ENCODE measurements around the gene OGA. TPM values are rescaled to one million over a fixed set of nuclear protein-coding genes. Genes with fewer than 3 reads are reported as not detected.

OGA gene
- total and polyA plus RNA-seq, 2 donors (not counting 1 experiment from before 2014, with no cell fraction given), result 128 to 418 TPM

- ChIA-PET CTCF (interaction anchor here (1.4 to 4.8 kb wide), 3 partner anchors 11 to 152 kb away, joined by 3 to 48 read pairs (median 10); no protein-coding TSS in a partner anchor), POLR2A (no interaction called here)
- Histone ChIP-seq H2AFZ (ENCODE audit: insufficient read depth, low read depth, low read length, poor library complexity, severe bottlenecking) (no peak overlapping the region), H3K27me3 (replicated peaks in 1 of 4; ENCODE audit: control extremely low read depth in 1 of 4, control insufficient read depth in 3 of 4, insufficient read depth in 4 of 4, low read length in 3 of 4) (no peaks in the 10 kb centered on the region), H4K20me1 (ENCODE audit: control insufficient read depth, insufficient read depth, low read length, poor library complexity, severe bottlenecking) (peaks cover 31% of the 10 kb centered on the region), H3K4me1 (ENCODE audit: control insufficient read depth in 2 of 2, insufficient read depth in 2 of 2, low read length in 2 of 2) (peaks cover 10 to 14% of the 10 kb centered on the region in 2 donors), H3K27ac (ENCODE audit: low read length in 2 of 2) (peak overlapping the region; percentile 47 to 52), H3K9me3 (ENCODE audit: control extremely low read depth in 1 of 3, control insufficient read depth in 2 of 3, insufficient read depth in 1 of 3, low read length in 2 of 3) (peaks cover 3 to 10% (median 5%) of the 10 kb centered on the region in 3 donors), H3K79me2 (ENCODE audit: control insufficient read depth, insufficient read depth, low read length) (peaks cover 40% of the 10 kb centered on the region), H3K4me3 (ENCODE audit: control extremely low read depth in 1 of 5, extremely low read depth in 1 of 5, insufficient read depth in 1 of 5, low read depth in 2 of 5, low read length in 4 of 5) (no peak overlapping the region), H3K4me2 (replicated peaks; ENCODE audit: low read depth, low read length, poor library complexity, severe bottlenecking) (no peak overlapping the region), H3K36me3 (replicated peaks in 1 of 2; ENCODE audit: control extremely low read depth in 1 of 2, control insufficient read depth in 1 of 2, extremely low read depth in 1 of 2, insufficient read depth in 2 of 2, low read length in 1 of 2) (peaks cover 0 to 1% of the 10 kb centered on the region in 2 experiments), H3K9ac (ENCODE audit: low read length) (no peak overlapping the region)
- Mint-ChIP-seq H3K27ac (no peak overlapping the region), H3K9me3 (ENCODE audit: insufficient read depth) (peaks cover 3% of the 10 kb centered on the region), H3K4me1 (peaks cover 21% of the 10 kb centered on the region), H3K27me3 (no peaks in the 10 kb centered on the region), H3K4me3 (no peak overlapping the region)
- TF ChIP-seq EZH2 (IDR thresholded peaks at IDR 0.05; ENCODE audit: borderline replicate concordance, insufficient read depth, low read depth, low read length, poor library complexity, severe bottlenecking) (no peak), CTCF (IDR thresholded peaks at IDR 0.05) (no peak)
- ATAC-seq (ENCODE audit: low read depth) (no peak), DNase-seq (no peak)
- intact Hi-C loops (cut with micrococcal nuclease), result no loop called here
- WGBS (ENCODE audit: insufficient coverage), result no CpG with 5 or more reads among the region's 1 CpG
Observed at GRCh38 chr10:101857802-101858476, 39.7 kb upstream of the OGA start.

GRCh38 chr10:101856626-101857025, 38.4 kb upstream of the OGA start:
- H3K9me3 ChIP-seq (ENCODE audit: control extremely low read depth in 1 of 3, control insufficient read depth in 2 of 3, insufficient read depth in 1 of 3, low read length in 2 of 3), result peaks cover 3 to 10% (median 5%) of the 10 kb centered on the region in 3 donors
- peaks cover 10 to 14% of the 10 kb centered on the region in 2 donors for H3K4me1 ChIP-seq (ENCODE audit: control insufficient read depth in 2 of 2, insufficient read depth in 2 of 2, low read length in 2 of 2)
- peaks cover 0 to 1% of the 10 kb centered on the region in 2 experiments for H3K36me3 ChIP-seq (replicated peaks in 1 of 2; ENCODE audit: control extremely low read depth in 1 of 2, control insufficient read depth in 1 of 2, extremely low read depth in 1 of 2, insufficient read depth in 2 of 2, low read length in 1 of 2)
- no peak overlapping the region for H3K4me3 ChIP-seq (ENCODE audit: control extremely low read depth in 1 of 5, extremely low read depth in 1 of 5, insufficient read depth in 1 of 5, low read depth in 2 of 5, low read length in 4 of 5)
- no peaks in the 10 kb centered on the region for H3K27me3 ChIP-seq (replicated peaks in 1 of 4; ENCODE audit: control extremely low read depth in 1 of 4, control insufficient read depth in 3 of 4, insufficient read depth in 4 of 4, low read length in 3 of 4)
- DNase-seq (no peak), ATAC-seq (ENCODE audit: low read depth) (no peak)
- no peak overlapping the region for H2AFZ ChIP-seq (ENCODE audit: insufficient read depth, low read depth, low read length, poor library complexity, severe bottlenecking)
- H3K4me2 ChIP-seq (replicated peaks; ENCODE audit: low read depth, low read length, poor library complexity, severe bottlenecking), result no peak overlapping the region
- Mint-ChIP-seq H3K27me3 (no peaks in the 10 kb centered on the region), H3K27ac (no peak overlapping the region), H3K4me3 (no peak overlapping the region), H3K4me1 (peaks cover 21% of the 10 kb centered on the region), H3K9me3 (ENCODE audit: insufficient read depth) (peaks cover 3% of the 10 kb centered on the region)
- H3K27ac ChIP-seq (ENCODE audit: low read length in 2 of 2), result no peak overlapping the region
- no peak for TF ChIP-seq EZH2 (IDR thresholded peaks at IDR 0.05; ENCODE audit: borderline replicate concordance, insufficient read depth, low read depth, low read length, poor library complexity, severe bottlenecking)
- no peak for TF ChIP-seq CTCF (IDR thresholded peaks at IDR 0.05)
- no peak overlapping the region for H3K9ac ChIP-seq (ENCODE audit: low read length)
- intact Hi-C loops (cut with micrococcal nuclease), result no loop called here
- POLR2A ChIA-PET, result no interaction called here
- H3K79me2 ChIP-seq (ENCODE audit: control insufficient read depth, insufficient read depth, low read length), result peaks cover 40% of the 10 kb centered on the region
- peaks cover 32% of the 10 kb centered on the region for H4K20me1 ChIP-seq (ENCODE audit: control insufficient read depth, insufficient read depth, low read length, poor library complexity, severe bottlenecking)
- CTCF ChIA-PET, result interaction anchor here (0.6 to 4.8 kb wide), 5 partner anchors 15 to 153 kb away, joined by 4 to 48 read pairs (median 9); no protein-coding TSS in a partner anchor

Measured in B cell (primary cell).